Mononuclear cell (primary cell): Measurements from ENCODE around the gene NSUN3. TPM values are rescaled to one million over a fixed set of nuclear protein-coding genes. Genes with fewer than 3 reads are reported as not detected.
"Not testable (repeated sequence)": the region's sequence is repeated elsewhere in the genome, so short reads cannot be mapped to it uniquely, and the experiment has no call there.

Source experiments
- H3K27me3 ChIP-seq: 2 replicates; pipeline ENCODE4 v1.6.0; 2011; ENCODE audit warnings: low read length, control low read depth; ENCODE audit not compliant: insufficient read depth
- H3K4me1 ChIP-seq: 2 replicates; pipeline ENCODE4 v1.5.1; 2011; ENCODE audit warnings: mild to moderate bottlenecking, low read length, control low read depth; ENCODE audit not compliant: insufficient read depth
- H3K4me3 ChIP-seq: 2 replicates; pipeline ENCODE4 v1.5.1; 2011; ENCODE audit warnings: mild to moderate bottlenecking, low read length, moderate library complexity
- H3K9me3 ChIP-seq: 2 replicates; pipeline ENCODE4 v1.5.1; 2011; ENCODE audit warnings: low read depth, mild to moderate bottlenecking, control low read depth, low read length
- total RNA-seq: library from RNA; depleted of rRNA; stranded (reverse); fragments of >200 nt; gene quantifications from one replicate; pipeline ENCODE4 v1.2.3, GENCODE V29; 2012

NSUN3 gene
- 32.2 TPM for total RNA-seq

DNA sequence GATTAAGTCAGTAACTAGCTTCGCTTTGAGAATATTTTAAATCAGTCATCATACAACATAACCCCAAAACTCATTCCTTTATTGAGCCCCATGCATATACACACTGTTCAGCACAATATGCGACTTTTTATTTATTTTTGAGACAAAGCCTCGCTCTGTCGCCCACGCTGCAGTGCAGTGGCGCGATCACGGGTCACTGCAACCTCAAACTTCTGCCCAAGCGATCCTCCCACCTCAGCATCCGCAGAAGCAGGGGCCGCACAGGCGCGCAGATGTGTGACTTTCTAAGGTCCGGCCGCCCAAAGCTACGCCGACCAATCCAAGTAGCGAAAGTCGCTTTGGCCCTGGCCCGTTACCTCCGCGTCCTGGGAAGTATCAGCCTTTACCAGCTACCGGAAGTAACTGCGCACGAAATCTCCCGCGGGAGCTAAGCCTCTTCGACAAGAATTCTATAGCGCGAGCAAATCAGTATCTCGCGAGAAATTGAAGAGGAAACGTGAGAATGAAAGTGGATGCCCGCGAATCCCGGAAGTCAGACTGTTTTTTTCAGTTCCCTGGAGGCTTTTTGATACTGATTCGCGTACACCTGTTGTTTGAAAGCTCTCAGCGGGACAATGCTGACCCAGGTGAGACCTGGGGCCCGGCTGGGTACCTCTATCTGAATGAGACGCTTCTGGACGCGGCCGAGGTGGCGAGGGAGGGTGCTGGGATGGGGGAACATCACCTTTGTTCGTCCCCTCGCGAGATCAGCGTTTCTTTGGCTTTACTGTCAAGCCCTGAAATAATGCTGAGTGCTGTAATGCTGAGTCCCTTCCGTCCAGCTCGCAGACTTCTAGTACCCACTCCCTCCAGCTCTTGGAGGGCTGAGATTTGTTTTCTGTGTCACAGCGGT lies at the start of gene NSUN3, which contains the start of gene DHFR2:
TSS of gene NSUN3 (plus strand) at position 549 of the 892 bp plus-strand sequence. CDS start at position 615, 66 bp downstream.
TSS of gene DHFR2 (minus strand) at position 404 of the 892 bp plus-strand sequence. CDS start 1,405 bp downstream, outside the sequence.
- Histone ChIP-seq H3K4me1 (peaks cover 24% of the 10 kb centered on the region), H3K9me3 (no peaks in the 10 kb centered on the region), H3K27me3 (no peaks in the 10 kb centered on the region), H3K4me3 (peak within 1 kb of the TSS; percentile 71)

GRCh38 chr3:94015025-94015424 lies 47.8 kb upstream of the NSUN3 start:
- Histone ChIP-seq H3K27me3 (no peaks in the 10 kb centered on the region), H3K4me3 (no peak overlapping the region), H3K9me3 (no peaks in the 10 kb centered on the region), H3K4me1 (no peaks in the 10 kb centered on the region)

- no peak overlapping the region for H3K4me3 ChIP-seq
- H3K9me3 ChIP-seq: no peaks in the 10 kb centered on the region
- H3K4me1 ChIP-seq: no peaks in the 10 kb centered on the region
- H3K27me3 ChIP-seq: no peaks in the 10 kb centered on the region
Observed at GRCh38 chr3:94019659-94020058, 43.2 kb upstream of the NSUN3 start.

- H3K4me3 ChIP-seq: no peak overlapping the region
- H3K9me3 ChIP-seq: no peaks in the 10 kb centered on the region
- no peaks in the 10 kb centered on the region for H3K27me3 ChIP-seq
Observed at GRCh38 chr3:94020293-94020692, 42.6 kb upstream of the NSUN3 start.

DNA sequence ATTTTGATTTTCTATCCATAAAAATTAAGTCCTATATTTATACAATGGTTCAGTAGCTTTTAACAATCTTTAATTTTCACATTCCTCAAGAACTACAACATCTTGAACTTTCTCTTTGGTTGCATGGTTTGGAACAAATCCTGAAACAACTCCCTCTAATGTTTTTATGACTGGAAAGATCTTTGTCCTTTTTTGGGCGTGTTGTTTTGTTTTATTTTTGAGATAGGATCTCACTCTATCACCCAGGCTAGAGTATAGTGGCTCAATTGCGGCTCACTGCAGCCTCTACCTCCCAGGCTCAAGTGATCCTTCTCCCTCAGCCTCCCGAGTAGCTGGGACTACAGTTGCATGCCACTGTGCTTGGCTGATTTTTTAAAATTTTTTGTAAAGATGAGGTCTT lies 38.5 kb upstream of the NSUN3 start:
- Histone ChIP-seq H3K27me3 (no peaks in the 10 kb centered on the region), H3K9me3 (no peaks in the 10 kb centered on the region), H3K4me1 (no peaks in the 10 kb centered on the region), H3K4me3 (no peak overlapping the region)

More at GRCh38 chr3:94020293-94020692, 42.6 kb upstream of the NSUN3 start:
- H3K4me1 ChIP-seq: no peaks in the 10 kb centered on the region

- Histone ChIP-seq H3K4me3 (no peak overlapping the region), H3K4me1 (no peaks in the 10 kb centered on the region), H3K9me3 (no peaks in the 10 kb centered on the region), H3K27me3 (no peaks in the 10 kb centered on the region)
Observed at GRCh38 chr3:94026623-94027022, 36.2 kb upstream of the NSUN3 start.

- no peak within 1 kb of the TSS for H3K4me3 ChIP-seq
- no peaks in the 10 kb centered on the region for H3K4me1 ChIP-seq
- H3K9me3 ChIP-seq: no peaks in the 10 kb centered on the region
- no peaks in the 10 kb centered on the region for H3K27me3 ChIP-seq
Observed at GRCh38 chr3:94028093-94028837, 34.6 kb upstream of the NSUN3 start, which contains the start of gene STX19. TSS of gene STX19 (minus strand) at chr3:94028597. CDS start at chr3:94015269, 13,328 bp downstream.

GRCh38 chr3:94036909-94037507 lies 25.9 kb upstream of the NSUN3 start:
- H3K4me3 ChIP-seq: no peak overlapping the region

GRCh38 chr3:94043285-94043684 lies 19.6 kb upstream of the NSUN3 start:
- Histone ChIP-seq H3K4me3 (no peak overlapping the region), H3K4me1 (no peaks in the 10 kb centered on the region), H3K27me3 (no peaks in the 10 kb centered on the region), H3K9me3 (no peaks in the 10 kb centered on the region)

More at GRCh38 chr3:94036909-94037507, 25.9 kb upstream of the NSUN3 start:
- Histone ChIP-seq H3K27me3 (no peaks in the 10 kb centered on the region), H3K9me3 (no peaks in the 10 kb centered on the region), H3K4me1 (no peaks in the 10 kb centered on the region)

- H3K9me3 ChIP-seq, H3K27me3 ChIP-seq, H3K4me3 ChIP-seq, H3K4me1 ChIP-seq: not testable (repeated sequence)
Observed at GRCh38 chr3:94044100-94044936, 18.5 kb upstream of the NSUN3 start.

GRCh38 chr3:94046533-94046932 lies 16.3 kb upstream of the NSUN3 start:
- Histone ChIP-seq H3K9me3 (no peaks in the 10 kb centered on the region), H3K4me1 (no peaks in the 10 kb centered on the region), H3K4me3 (no peak overlapping the region), H3K27me3 (no peaks in the 10 kb centered on the region)

DNA sequence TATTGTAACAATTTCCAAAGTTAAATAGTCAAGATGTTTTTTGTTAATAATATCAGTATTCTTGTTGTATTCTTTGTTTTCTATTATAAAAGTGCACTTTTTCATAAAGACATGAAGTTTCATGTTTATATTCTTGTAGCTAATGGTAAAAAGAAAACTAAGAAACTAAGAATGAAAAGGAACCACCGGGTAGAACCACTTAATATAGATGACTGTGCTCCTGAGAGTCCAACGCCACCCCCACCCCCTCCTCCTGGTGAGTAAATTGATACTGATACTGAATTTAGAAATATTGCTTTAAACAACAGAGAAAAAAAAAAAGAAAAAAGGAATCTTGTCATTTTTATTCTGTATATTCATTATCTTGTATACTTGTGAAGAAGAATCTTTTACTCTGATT lies 13.6 kb upstream of the NSUN3 start:
- no peaks in the 10 kb centered on the region for H3K9me3 ChIP-seq
- H3K27me3 ChIP-seq: no peaks in the 10 kb centered on the region
- no peaks in the 10 kb centered on the region for H3K4me1 ChIP-seq
- H3K4me3 ChIP-seq: no peak overlapping the region

- no peaks in the 10 kb centered on the region for H3K4me1 ChIP-seq
- H3K9me3 ChIP-seq: no peaks in the 10 kb centered on the region
- no peaks in the 10 kb centered on the region for H3K27me3 ChIP-seq
- H3K4me3 ChIP-seq: no peak overlapping the region
Observed at GRCh38 chr3:94050546-94050945, 12.3 kb upstream of the NSUN3 start.

DNA sequence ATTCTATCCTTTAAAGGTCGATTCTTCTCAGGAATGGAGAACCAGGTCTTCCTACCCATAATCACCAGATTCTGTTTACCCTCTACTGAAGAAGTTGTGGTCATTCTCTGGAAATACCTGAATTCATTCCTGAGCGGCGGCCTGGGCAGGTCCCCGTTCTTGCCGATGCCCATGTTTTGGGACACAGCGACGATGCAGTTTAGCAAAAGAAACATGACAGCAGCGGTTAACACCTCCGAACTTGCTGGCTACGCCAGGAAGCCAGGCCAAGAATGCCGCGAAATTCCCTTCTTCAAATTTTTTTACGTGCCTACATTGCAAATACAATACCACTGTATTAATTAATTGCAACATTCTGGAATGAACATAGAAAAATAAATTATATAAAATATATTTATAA lies 1.6 kb upstream of the NSUN3 start:
- no peaks in the 10 kb centered on the region for H3K9me3 ChIP-seq

More for the DNA sequence above, 1.6 kb upstream of the NSUN3 start:
- H3K4me3 ChIP-seq: no peak overlapping the region
- H3K27me3 ChIP-seq: no peaks in the 10 kb centered on the region
- peaks cover 24% of the 10 kb centered on the region for H3K4me1 ChIP-seq
